Neural progenitor cell (in vitro differentiated cells): ENCODE measurements around the gene CDCA5. TPM values are rescaled to one million over a fixed set of nuclear protein-coding genes. Genes with fewer than 3 reads are reported as not detected.

ENCODE experiments used
- DNase-seq: peaks from one replicate; pipeline ENCODE4 v3.0.0-alpha.2; 2016; ENCODE audit warnings: low spot score
- H2AFZ ChIP-seq: fragments of 200-600 bp; sonication (generic); replicated peaks from 2 replicates; pipeline ENCODE4 v1.6.1; 2016; ENCODE audit warnings: antibody characterized with exemption
- H3F3A ChIP-seq: fragments of 200-600 bp; sonication (generic); 2 replicates; pipeline ENCODE4 v1.6.1; 2016; ENCODE audit warnings: antibody characterized with exemption, low read depth
- H3K27ac ChIP-seq: fragments of 200-600 bp; sonication (generic); 2 replicates; pipeline ENCODE4 v1.5.1; 2016; ENCODE audit warnings: mild to moderate bottlenecking
- H3K27me3 ChIP-seq: fragments of 200-600 bp; sonication (generic); 2 replicates; pipeline ENCODE4 v1.6.1; 2016; ENCODE audit warnings: mild to moderate bottlenecking, moderate library complexity
- H3K36me3 ChIP-seq: fragments of 200-600 bp; sonication (generic); 2 replicates; pipeline ENCODE4 v1.5.1; 2016
- H3K4me1 ChIP-seq: fragments of 200-600 bp; sonication (generic); 2 replicates; pipeline ENCODE4 v1.6.1; 2016; ENCODE audit warnings: mixed run types
- H3K4me2 ChIP-seq: fragments of 200-600 bp; sonication (generic); 2 replicates; pipeline ENCODE4 v1.6.1; 2016
- H3K4me3 ChIP-seq: fragments of 200-600 bp; sonication (generic); 2 replicates; pipeline ENCODE4 v1.5.1; 2016
- H3K79me2 ChIP-seq: fragments of 200-600 bp; sonication (generic); 2 replicates; pipeline ENCODE4 v1.6.1; 2016; ENCODE audit warnings: low read depth
- H3K9ac ChIP-seq: fragments of 200-600 bp; sonication (generic); 2 replicates; pipeline ENCODE4 v1.6.1; 2016
- H3K9me3 ChIP-seq: fragments of 200-600 bp; sonication (generic); 2 replicates; pipeline ENCODE4 v1.5.1; 2016; ENCODE audit warnings: low read depth
- H4K20me1 ChIP-seq: fragments of 200-600 bp; sonication (generic); 2 replicates; pipeline ENCODE4 v1.6.1; 2016; ENCODE audit warnings: low read depth
- H3K27ac Mint-ChIP-seq: 3 replicates; pipeline ENCODE4 v1.8.0; 2021; ENCODE audit warnings: mixed read lengths
- H3K27me3 Mint-ChIP-seq: 2 replicates; pipeline ENCODE4 v1.8.0; 2022; ENCODE audit warnings: low read depth, mild to moderate bottlenecking, inconsistent platforms, moderate library complexity, mixed read lengths; ENCODE audit not compliant: insufficient read depth
- H3K36me3 Mint-ChIP-seq: 3 replicates; pipeline ENCODE4 v1.8.0; 2021; ENCODE audit warnings: mixed read lengths
- H3K4me1 Mint-ChIP-seq: 3 replicates; pipeline ENCODE4 v1.8.0; 2021; ENCODE audit warnings: mixed read lengths
- H3K4me3 Mint-ChIP-seq: 3 replicates; pipeline ENCODE4 v1.8.0; 2021; ENCODE audit warnings: mild to moderate bottlenecking, moderate library complexity, mixed read lengths
- H3K9me3 Mint-ChIP-seq: 3 replicates; pipeline ENCODE4 v1.8.0; 2020; ENCODE audit warnings: mixed read lengths
- CTCF ChIP-seq: fragments of 200-600 bp; sonication (generic); IDR thresholded peaks from 2 replicates; pipeline ENCODE4 v1.5.1; 2017; ENCODE audit warnings: antibody characterized with exemption, mild to moderate bottlenecking
- EZH2 ChIP-seq: fragments of 200-600 bp; sonication (generic); IDR thresholded peaks from 2 replicates; pipeline ENCODE4 v1.6.1; 2017; ENCODE audit warnings: antibody characterized with exemption, mild to moderate bottlenecking, moderate library complexity
- EZH2phosphoT487 ChIP-seq: fragments of 200-600 bp; sonication (generic); IDR thresholded peaks from 2 replicates; pipeline ENCODE4 v1.6.1; 2017; ENCODE audit warnings: antibody characterized with exemption
- total RNA-seq: library from RNA; depleted of rRNA; stranded (reverse); fragments of >200 nt; gene quantifications from 2 replicates; pipeline ENCODE4 v1.2.3, GENCODE V29; 2015; ENCODE audit warnings: low replicate concordance

The CDCA5 gene
- total RNA-seq, 1 donor from 2014 or later = 46.7 TPM

DNA sequence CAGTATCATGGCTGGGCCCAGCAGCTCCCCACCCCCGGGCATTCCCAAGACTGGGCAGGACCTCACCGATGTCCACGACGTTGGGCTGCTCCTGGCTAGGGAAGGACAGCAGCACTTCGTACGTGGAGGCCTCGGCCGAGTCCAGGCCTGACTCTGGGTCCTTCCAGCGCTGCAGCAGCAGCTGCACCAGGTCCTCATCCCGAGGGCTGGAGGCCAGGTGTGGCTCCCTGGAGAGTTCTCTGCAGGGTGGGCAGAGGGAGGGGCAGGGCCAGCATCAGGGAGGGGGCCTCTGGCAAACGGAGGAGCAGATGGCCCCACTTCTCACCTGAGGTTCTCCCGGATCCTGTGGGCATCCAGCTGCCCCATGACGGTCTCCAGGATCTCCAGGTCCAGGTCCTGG, 25.8 kb downstream of the CDCA5 start:
- no peak overlapping the region for H3K27ac ChIP-seq
- Mint-ChIP-seq H3K9me3 (no peaks in the 10 kb centered on the region), H3K4me3 (no peak overlapping the region), H3K36me3 (no peaks in the 10 kb centered on the region), H3K27ac (no peak overlapping the region), H3K27me3 (peaks cover 3% of the 10 kb centered on the region), H3K4me1 (peaks cover 3% of the 10 kb centered on the region)
- no peaks in the 10 kb centered on the region for H3K9me3 ChIP-seq
- no peak overlapping the region for H3K9ac ChIP-seq
- H3K4me2 ChIP-seq = no peak overlapping the region
- H4K20me1 ChIP-seq = no peaks in the 10 kb centered on the region
- DNase-seq = no peak
- no peak overlapping the region for H3K4me3 ChIP-seq
- no peak overlapping the region for H2AFZ ChIP-seq
- no peaks in the 10 kb centered on the region for H3F3A ChIP-seq
- H3K36me3 ChIP-seq = no peaks in the 10 kb centered on the region
- no peak for TF ChIP-seq CTCF
- TF ChIP-seq EZH2phosphoT487 = no peak
- TF ChIP-seq EZH2 = no peak
- no peaks in the 10 kb centered on the region for H3K4me1 ChIP-seq
- H3K79me2 ChIP-seq = no peaks in the 10 kb centered on the region
- no peaks in the 10 kb centered on the region for H3K27me3 ChIP-seq

- H3K9me3 Mint-ChIP-seq = no peaks in the 10 kb centered on the region
- Histone ChIP-seq H4K20me1 (no peaks in the 10 kb centered on the region), H3K27ac (no peak overlapping the region), H3F3A (no peaks in the 10 kb centered on the region), H3K36me3 (no peaks in the 10 kb centered on the region), H3K79me2 (no peaks in the 10 kb centered on the region), H3K9me3 (no peaks in the 10 kb centered on the region), H3K27me3 (no peaks in the 10 kb centered on the region), H3K4me1 (no peaks in the 10 kb centered on the region), H3K4me2 (no peak overlapping the region), H2AFZ (no peak overlapping the region), H3K4me3 (no peak overlapping the region), H3K9ac (no peak overlapping the region)
- H3K27ac Mint-ChIP-seq = no peak overlapping the region
- H3K4me3 Mint-ChIP-seq = no peak overlapping the region
- peaks cover 3% of the 10 kb centered on the region for H3K4me1 Mint-ChIP-seq
- TF ChIP-seq EZH2phosphoT487 = no peak
- TF ChIP-seq EZH2 = no peak
- no peak for TF ChIP-seq CTCF
- no peaks in the 10 kb centered on the region for H3K36me3 Mint-ChIP-seq
- H3K27me3 Mint-ChIP-seq = peaks cover 5% of the 10 kb centered on the region
- DNase-seq = no peak
These were observed 26.3 kb downstream of the CDCA5 start for GRCh38 chr11:65057526-65057925.

- H2AFZ ChIP-seq = no peak overlapping the region
- no peaks in the 10 kb centered on the region for H3K36me3 ChIP-seq
- no peaks in the 10 kb centered on the region for H3F3A ChIP-seq
- H3K9ac ChIP-seq = no peak overlapping the region
- no peak overlapping the region for H3K27ac ChIP-seq
- Mint-ChIP-seq H3K4me3 (no peak overlapping the region), H3K36me3 (no peaks in the 10 kb centered on the region), H3K4me1 (peaks cover 3% of the 10 kb centered on the region), H3K9me3 (no peaks in the 10 kb centered on the region), H3K27ac (no peak overlapping the region), H3K27me3 (peaks cover 6% of the 10 kb centered on the region)
- H3K79me2 ChIP-seq = no peaks in the 10 kb centered on the region
- H3K9me3 ChIP-seq = no peaks in the 10 kb centered on the region
- no peak overlapping the region for H3K4me2 ChIP-seq
- TF ChIP-seq EZH2 = no peak
- TF ChIP-seq CTCF = no peak
- H3K4me1 ChIP-seq = no peaks in the 10 kb centered on the region
- no peak overlapping the region for H3K4me3 ChIP-seq
- no peak for DNase-seq
- H3K27me3 ChIP-seq = no peaks in the 10 kb centered on the region
- no peaks in the 10 kb centered on the region for H4K20me1 ChIP-seq
These were observed 26.8 kb downstream of the CDCA5 start for GRCh38 chr11:65056999-65057398.

GRCh38 chr11:65055538-65055937, 28.3 kb downstream of the CDCA5 start:
- H3K36me3 ChIP-seq = no peaks in the 10 kb centered on the region
- H3K27ac ChIP-seq = no peak overlapping the region
- no peaks in the 10 kb centered on the region for H3K9me3 Mint-ChIP-seq
- no peaks in the 10 kb centered on the region for H3K79me2 ChIP-seq
- H3K4me2 ChIP-seq = no peak overlapping the region
- no peak overlapping the region for H3K9ac ChIP-seq
- H3K4me1 Mint-ChIP-seq = no peaks in the 10 kb centered on the region
- no peaks in the 10 kb centered on the region for H3K4me1 ChIP-seq
- TF ChIP-seq EZH2phosphoT487 = no peak
- no peak for TF ChIP-seq CTCF
- no peak for TF ChIP-seq EZH2
- no peak overlapping the region for H3K4me3 ChIP-seq
- H3K9me3 ChIP-seq = no peaks in the 10 kb centered on the region
- DNase-seq = no peak
- H2AFZ ChIP-seq = no peak overlapping the region
- H4K20me1 ChIP-seq = no peaks in the 10 kb centered on the region
- H3K27me3 ChIP-seq = no peaks in the 10 kb centered on the region
- H3F3A ChIP-seq = no peaks in the 10 kb centered on the region
- H3K36me3 Mint-ChIP-seq = no peaks in the 10 kb centered on the region
- H3K27ac Mint-ChIP-seq = no peak overlapping the region
- H3K4me3 Mint-ChIP-seq = no peak overlapping the region
- H3K27me3 Mint-ChIP-seq = peaks cover 8% of the 10 kb centered on the region
